Epithelial cell of umbilical artery (primary cell): Measurements from ENCODE around the gene YKT6. TPM values are rescaled to one million over a fixed set of nuclear protein-coding genes. Genes with fewer than 3 reads are reported as not detected.

Source experiments
- total RNA-seq: library from RNA; depleted of rRNA; stranded (reverse); fragments of >200 nt; gene quantifications from 2 replicates; pipeline ENCODE4 v1.2.3, GENCODE V29; 2014

The YKT6 gene
- total RNA-seq, result 91.6 and 114 TPM in 2 replicates

GRCh38 chr7:44200699-44201461, at the start of gene YKT6:
TSS of gene YKT6 (plus strand) at chr7:44200978. CDS start at chr7:44201136, 158 bp downstream.

GRCh38 chr7:44189286-44189992, 11.3 kb upstream of the YKT6 start, which contains the start of gene GCK:
TSS of gene GCK (minus strand) at chr7:44189439. CDS start at chr7:44188953, 486 bp downstream.

Other genes with a start within 250 kb of the YKT6 start
- not detected in 2 replicates for gene SPDYE1, start 203.1 kb upstream of the YKT6 start, total RNA-seq
- 158 and 167 TPM in 2 replicates for gene DBNL, start 156.3 kb upstream of the YKT6 start, total RNA-seq
- gene PGAM2, start 135.4 kb upstream of the YKT6 start, total RNA-seq, result not detected in 2 replicates
- gene POLM, start 118.4 kb upstream of the YKT6 start, total RNA-seq, result 6.8 and 8.2 TPM in 2 replicates
- gene AEBP1, start 96.6 kb upstream of the YKT6 start, total RNA-seq, result 4.7 and 5.8 TPM in 2 replicates
- gene POLD2, start 77.4 kb upstream of the YKT6 start, total RNA-seq, result 75.7 and 83.1 TPM in 2 replicates
- gene MYL7, start 59.6 kb upstream of the YKT6 start, total RNA-seq, result not detected in 2 replicates
- 0.15 and 1.3 TPM in 2 replicates for gene GCK, start 11.5 kb upstream of the YKT6 start, total RNA-seq
- 0.15 and 1.6 TPM in 2 replicates for gene CAMK2B, start 124.6 kb downstream of the YKT6 start, total RNA-seq